Epithelial cell of proximal tubule (primary cell): ENCODE results near the gene DLEU7. TPM values are rescaled to one million over a fixed set of nuclear protein-coding genes. Genes with fewer than 3 reads are reported as not detected.
A peak's percentile ranks its signal among the peaks of the same experiment; 100 is the strongest.

ENCODE experiments used
- DNase-seq: peaks from one replicate; pipeline ENCODE4 v3.0.0-alpha.2; 2011; ENCODE audit warnings: low read depth
- H3K4me3 ChIP-seq: 2 replicates; pipeline ENCODE4 v1.5.1; 2011; ENCODE audit warnings: low read depth, mild to moderate bottlenecking, low read length
- total RNA-seq: library from RNA; depleted of rRNA; stranded (reverse); fragments of >200 nt; gene quantifications from 2 replicates; pipeline ENCODE4 v1.2.3, GENCODE V29; 2015
- TF ChIP-seq, protein P1 (sequence below): conservative IDR thresholded peaks from 2 replicates; pipeline ENCODE4 v1.5.1; 2012; ENCODE audit warnings: low read depth, mild to moderate bottlenecking, low read length

DLEU7 gene
- total RNA-seq = not detected in 2 replicates

- H3K4me3 ChIP-seq = peak within 1 kb of the TSS; percentile 30
- TF ChIP-seq, protein P1, sequence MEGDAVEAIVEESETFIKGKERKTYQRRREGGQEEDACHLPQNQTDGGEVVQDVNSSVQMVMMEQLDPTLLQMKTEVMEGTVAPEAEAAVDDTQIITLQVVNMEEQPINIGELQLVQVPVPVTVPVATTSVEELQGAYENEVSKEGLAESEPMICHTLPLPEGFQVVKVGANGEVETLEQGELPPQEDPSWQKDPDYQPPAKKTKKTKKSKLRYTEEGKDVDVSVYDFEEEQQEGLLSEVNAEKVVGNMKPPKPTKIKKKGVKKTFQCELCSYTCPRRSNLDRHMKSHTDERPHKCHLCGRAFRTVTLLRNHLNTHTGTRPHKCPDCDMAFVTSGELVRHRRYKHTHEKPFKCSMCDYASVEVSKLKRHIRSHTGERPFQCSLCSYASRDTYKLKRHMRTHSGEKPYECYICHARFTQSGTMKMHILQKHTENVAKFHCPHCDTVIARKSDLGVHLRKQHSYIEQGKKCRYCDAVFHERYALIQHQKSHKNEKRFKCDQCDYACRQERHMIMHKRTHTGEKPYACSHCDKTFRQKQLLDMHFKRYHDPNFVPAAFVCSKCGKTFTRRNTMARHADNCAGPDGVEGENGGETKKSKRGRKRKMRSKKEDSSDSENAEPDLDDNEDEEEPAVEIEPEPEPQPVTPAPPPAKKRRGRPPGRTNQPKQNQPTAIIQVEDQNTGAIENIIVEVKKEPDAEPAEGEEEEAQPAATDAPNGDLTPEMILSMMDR = no peak
- no peak for DNase-seq
These were observed at the start of gene DLEU7 for GRCh38 chr13:50843257-50844083. Gene DLEU7, minus strand, starts transcription at chr13:50843692. Its CDS starts 46 bp downstream, at chr13:50843646.

DNA sequence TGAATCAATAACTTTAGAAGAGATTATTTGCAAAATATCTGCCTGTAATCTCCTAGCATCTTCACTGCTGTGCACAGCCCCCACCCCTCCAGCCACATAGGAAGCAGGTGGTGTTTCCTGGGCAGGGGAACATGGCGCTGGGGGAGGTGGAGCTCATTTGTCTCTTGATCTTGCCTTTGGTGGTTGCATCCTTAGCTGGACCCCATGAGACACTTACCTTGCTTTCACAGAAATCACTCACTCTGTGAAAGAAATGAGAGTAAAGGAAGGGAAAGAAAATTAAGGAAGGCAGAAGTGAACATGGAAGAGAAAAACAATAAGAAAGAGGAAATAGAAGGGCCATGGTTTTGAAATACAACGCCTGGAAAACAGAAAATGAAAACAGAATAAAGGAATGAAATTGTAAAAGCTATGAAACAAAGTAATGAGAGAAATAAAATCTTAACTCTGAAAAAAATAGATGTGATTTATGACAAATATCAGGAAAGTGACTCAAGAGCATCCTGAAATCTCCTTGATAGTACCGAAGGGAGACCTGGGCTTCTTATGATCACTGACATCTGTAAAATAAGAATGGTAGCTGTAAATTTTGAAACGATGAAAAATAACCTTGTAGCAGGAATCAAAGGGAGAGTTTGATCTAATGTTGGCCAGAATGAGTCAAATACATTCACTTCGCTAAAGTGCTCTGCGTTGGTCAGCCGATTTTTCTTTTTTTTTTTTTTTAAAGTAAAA lies 48.9 kb upstream of the DLEU7 start:
- no peak overlapping the region for H3K4me3 ChIP-seq
- TF ChIP-seq, protein P1 = no peak
- no peak for DNase-seq

- DNase-seq = no peak
- TF ChIP-seq, protein P1 = no peak
These were observed 47.7 kb upstream of the DLEU7 start for GRCh38 chr13:50891206-50891605.

GRCh38 chr13:50889317-50889716 lies 45.8 kb upstream of the DLEU7 start:
- TF ChIP-seq, protein P1 = no peak
- DNase-seq = no peak
- H3K4me3 ChIP-seq = no peak overlapping the region

More at GRCh38 chr13:50891206-50891605, 47.7 kb upstream of the DLEU7 start:
- H3K4me3 ChIP-seq = no peak overlapping the region

GRCh38 chr13:50888362-50888761 lies 44.9 kb upstream of the DLEU7 start:
- DNase-seq = no peak
- TF ChIP-seq, protein P1 = no peak
- H3K4me3 ChIP-seq = no peak overlapping the region

DNA sequence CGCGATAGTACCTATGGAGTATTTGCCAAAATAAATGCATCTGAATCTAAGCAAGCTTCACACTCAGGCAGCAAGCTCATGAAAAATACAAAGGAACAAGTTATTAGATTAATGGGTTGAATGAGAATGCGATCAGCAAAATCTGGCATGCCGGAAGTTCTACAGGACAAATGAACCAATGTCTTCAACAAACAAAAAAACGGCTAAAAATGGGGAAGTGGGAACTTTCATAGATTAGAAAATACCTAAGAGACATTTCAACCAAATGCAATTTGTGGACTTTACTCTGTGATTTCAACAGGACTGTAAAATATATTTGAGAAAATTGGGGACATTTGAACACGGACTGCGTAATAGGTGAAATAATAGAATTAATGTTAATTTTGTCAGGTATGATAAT lies 43.7 kb upstream of the DLEU7 start:
- no peak for DNase-seq
- H3K4me3 ChIP-seq = no peak overlapping the region
- TF ChIP-seq, protein P1 = no peak
